Right lobe of liver (tissue), 6 donors: Measurements from ENCODE around the gene DLX1. TPM values are rescaled to one million over a fixed set of nuclear protein-coding genes. Genes with fewer than 3 reads are reported as not detected.

Experiments used
- ATAC-seq, 4 donors: fragments of 200-7000 bp; cut with Tn5 transposase; one replicate each; pipeline ENCODE4 v1.9.1; 2020; ENCODE audit warnings: mild to moderate bottlenecking in 4 of 4, moderate library complexity in 4 of 4
- DNase-seq, 3 donors: peaks; one replicate each; pipeline ENCODE4 v3.0.0-alpha.2; 2020
- H3K27ac ChIP-seq, 3 donors: fragments of 200-600 bp; one replicate each; pipeline ENCODE4 v1.8.0; 2022
- H3K27me3 ChIP-seq, 2 donors: fragments of 200-600 bp; one replicate each; pipeline ENCODE4 v1.8.0; 2022
- H3K36me3 ChIP-seq, 4 donors: fragments of 200-600 bp; sonication (generic) in 1 of 4; one replicate each; pipeline versions ENCODE4 v1.5.1 to v1.8.0; 2017 to 2022; ENCODE audit warnings: control low read depth in 1 of 4
- H3K4me1 ChIP-seq, 4 donors: fragments of 200-600 bp; sonication (generic) in 1 of 4; one replicate each; pipeline versions ENCODE4 v1.5.1 to v1.8.0; 2017 to 2022; ENCODE audit warnings: control low read depth in 1 of 4
- H3K4me3 ChIP-seq, 3 donors: fragments of 200-600 bp; one replicate each; pipeline ENCODE4 v1.8.0; 2022
- H3K9me3 ChIP-seq, 4 donors: fragments of 200-600 bp; sonication (generic) in 1 of 4; one replicate each; pipeline versions ENCODE4 v1.5.1 to v1.8.0; 2017 to 2022; ENCODE audit warnings: control low read depth in 1 of 4
- CTCF ChIP-seq, 4 donors: fragments of 200-600 bp in 3 of 4; fragments of 450-650 bp in 1 of 4; IDR thresholded peaks; one replicate each; pipeline versions ENCODE4 v1.5.1 to v1.8.0; 2016 to 2022; ENCODE audit warnings: antibody characterized with exemption in 4 of 4, mild to moderate bottlenecking in 2 of 4
- POLR2A ChIP-seq: fragments of 450-650 bp; IDR thresholded peaks from one replicate; pipeline ENCODE4 v1.6.1; 2017; ENCODE audit warnings: antibody characterized with exemption, mild to moderate bottlenecking
- WGBS: methylation state at CpG from one replicate; pipeline ENCODE4 v1.1.6; 2018; ENCODE audit warnings: low coverage, low lambda C conversion rate; ENCODE audit not compliant: insufficient coverage; ENCODE audit errors: missing lambda C conversion rate; 5-methylcytosine and 5-hydroxymethylcytosine counted together
- intact Hi-C, 2 donors: fragments of 100-400 bp; cut with DNase I; formaldehyde crosslinking; loops; one replicate each; pipeline versions ENCODE4 v1.11.2 to v1.14.1; 2022
- total RNA-seq, 6 experiments: library from RNA; depleted of rRNA in 2 of 6; stranded (reverse); fragments of >200 nt in 2 of 6; fragmentation: NEBNext Ultra II Directional in 3 of 6; extraction: Animal tissue kit (Norgen Biotek cat#: 25700) in 3 of 6; gene quantifications; one replicate each; pipeline versions ENCODE4 v1.1.0 to v1.2.4, GENCODE V29; 2016 to 2023
- donor health status: DM: no; HTN: yes; CAD: no.
- donor health status: DM: no; HTN: no; CAD: no.
- donor health status: DM: no; HTN: no; CAD: no.
- donor health status: DM: no; HTN: yes; CAD: no.
- donor health status: DM: no; HTN: yes; CAD: no.

DLX1 gene
- total RNA-seq, 6 experiments from 2014 or later: not detected

GRCh38 chr2:172079838-172080640, 5.3 kb upstream of the DLX1 start:
- DNase-seq: no peak
- H3K4me1 ChIP-seq: peaks cover 0 to 12% (median 3%) of the 10 kb centered on the region in 4 donors
- H3K27me3 ChIP-seq: peaks cover 24 to 65% of the 10 kb centered on the region in 2 donors
- no peak overlapping the region for H3K4me3 ChIP-seq
- WGBS: 44% methylated on average over 30 of the region's 38 CpGs
- H3K36me3 ChIP-seq: no peaks in the 10 kb centered on the region
- H3K27ac ChIP-seq: no peak overlapping the region
- TF ChIP-seq POLR2A (no peak), CTCF (IDR thresholded peaks at IDR 0.05) (no peak)
- no peaks in the 10 kb centered on the region for H3K9me3 ChIP-seq
- no peak for ATAC-seq
- intact Hi-C loops: no loop called here

DNA sequence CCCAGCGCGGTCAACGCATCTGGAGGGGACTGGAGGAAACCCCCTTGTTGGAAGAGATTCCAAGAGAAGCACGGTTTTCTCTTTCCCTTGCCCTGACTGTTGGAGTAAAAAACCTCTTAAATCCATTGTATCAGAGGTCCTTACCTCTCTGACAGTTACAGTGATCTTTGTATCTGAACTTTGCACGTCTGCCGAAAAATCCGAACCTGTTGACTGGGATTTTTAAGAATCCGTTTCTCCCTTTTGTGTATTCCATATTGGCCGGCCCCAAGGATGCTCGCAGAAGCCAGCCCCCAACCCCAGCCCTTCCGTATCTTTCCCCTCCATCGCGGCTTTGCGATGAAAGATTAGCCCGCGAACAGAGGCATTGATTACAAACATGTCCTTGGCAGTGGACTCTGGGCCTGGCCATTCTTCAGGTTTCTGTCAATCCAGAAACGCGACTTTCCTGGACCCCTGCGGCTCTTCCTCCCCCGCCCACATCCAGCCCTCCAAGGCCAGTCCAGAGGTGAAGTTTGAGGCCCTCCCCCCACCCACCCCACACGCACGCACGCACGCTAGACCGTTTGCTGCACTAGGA, 4.6 kb upstream of the DLX1 start:
- WGBS: 8% methylated on average over 18 of the region's 25 CpGs
- no peak overlapping the region for H3K4me3 ChIP-seq
- no peak overlapping the region for H3K27ac ChIP-seq
- DNase-seq (no peak), ATAC-seq (no peak)
- peaks cover 0 to 18% (median 5%) of the 10 kb centered on the region in 4 donors for H3K4me1 ChIP-seq
- no peaks in the 10 kb centered on the region for H3K36me3 ChIP-seq
- peaks cover 29 to 70% of the 10 kb centered on the region in 2 donors for H3K27me3 ChIP-seq
- intact Hi-C loops: no loop called here
- no peaks in the 10 kb centered on the region for H3K9me3 ChIP-seq
- no peak for TF ChIP-seq POLR2A
- TF ChIP-seq CTCF (IDR thresholded peaks at IDR 0.05): no peak

DNA sequence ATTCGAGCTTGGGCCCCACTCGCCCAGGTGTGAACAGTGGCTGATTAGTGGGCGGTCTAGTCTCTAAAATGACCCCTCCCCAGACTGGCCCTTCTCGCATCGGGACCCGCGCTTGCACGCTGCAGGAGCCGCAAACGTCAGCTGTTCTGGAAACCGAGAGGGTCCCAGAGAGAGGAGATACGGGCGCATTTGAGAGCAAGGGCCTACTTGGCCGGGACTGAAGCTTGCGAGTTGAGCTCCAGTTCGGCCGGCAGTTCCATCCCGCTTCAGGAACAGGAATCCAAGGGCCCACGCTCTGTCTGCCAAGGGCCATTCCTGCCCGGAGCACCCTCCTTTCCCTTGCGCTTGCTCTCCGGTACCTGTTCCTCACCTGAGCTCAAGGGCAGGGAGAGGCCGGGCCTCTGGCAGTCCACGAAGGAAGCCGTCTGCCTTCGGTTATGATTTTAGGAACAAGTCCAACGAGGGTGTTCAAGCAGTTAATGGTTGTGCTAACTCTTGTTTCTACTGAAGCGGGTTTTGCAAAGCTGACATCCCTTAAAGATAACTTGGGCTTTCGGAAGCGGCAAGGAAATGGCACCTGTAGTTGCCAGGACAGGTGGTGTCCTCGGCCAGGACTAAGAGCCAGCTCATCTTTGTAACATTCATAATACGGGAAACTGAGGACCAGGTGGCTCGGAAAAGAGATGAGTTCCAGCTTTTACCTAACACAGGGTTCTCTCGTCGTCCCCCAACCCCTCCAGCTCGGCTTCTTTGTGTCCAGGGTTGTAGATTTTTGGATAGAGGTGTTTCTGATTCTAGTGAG, 3.9 kb upstream of the DLX1 start:
- intact Hi-C loops: no loop called here
- ATAC-seq: no peak
- TF ChIP-seq CTCF (IDR thresholded peaks at IDR 0.05) (no peak), POLR2A (no peak)
- no peak for DNase-seq
- Histone ChIP-seq H3K9me3 (no peaks in the 10 kb centered on the region), H3K27ac (no peak overlapping the region), H3K4me3 (no peak overlapping the region), H3K4me1 (peaks cover 0 to 22% (median 5%) of the 10 kb centered on the region in 4 donors), H3K27me3 (peaks cover 35 to 77% of the 10 kb centered on the region in 2 donors), H3K36me3 (no peaks in the 10 kb centered on the region)
- 9% methylated on average over 15 of the region's 36 CpGs for WGBS

- Histone ChIP-seq H3K4me1 (peaks cover 0 to 27% (median 5%) of the 10 kb centered on the region in 4 donors), H3K27ac (no peak overlapping the region), H3K4me3 (no peak overlapping the region), H3K27me3 (peaks cover 35 to 86% of the 10 kb centered on the region in 2 donors), H3K9me3 (no peaks in the 10 kb centered on the region), H3K36me3 (no peaks in the 10 kb centered on the region)
- no peak for TF ChIP-seq CTCF (IDR thresholded peaks at IDR 0.05)
- no peak for TF ChIP-seq POLR2A
- WGBS: 11% methylated on average over 11 of the region's 14 CpGs
- DNase-seq (no peak), ATAC-seq (no peak)
- intact Hi-C loops: no loop called here
Measured at GRCh38 chr2:172082105-172082943, 3.0 kb upstream of the DLX1 start.
